OCI-LY3 (cell line): Measurements from ENCODE around the gene GOLGA8S.

Experiments used
- H2AFZ ChIP-seq: fragments of 200-600, 300-600 bp; shearing (Covaris generic); 2 replicates; pipeline ENCODE4 v1.6.0; 2014; ENCODE audit warnings: antibody characterized with exemption, low read depth, low read length
- H3K27ac ChIP-seq: fragments of 200-600, 300-600 bp; sonication (generic); 2 replicates; pipeline ENCODE4 v1.5.1; 2014; ENCODE audit warnings: mild to moderate bottlenecking, low read length, moderate library complexity, mixed read lengths
- H3K27me3 ChIP-seq: fragments of 200-600, 300-600 bp; sonication (generic); 2 replicates; pipeline ENCODE4 v1.6.1; 2014; ENCODE audit warnings: low read depth, low read length, mixed read lengths
- H3K36me3 ChIP-seq: fragments of 200-600, 300-600 bp; sonication (generic); replicated peaks from 2 replicates; pipeline ENCODE3; 2014; ENCODE audit warnings: low read depth, low read length, mixed read lengths
- H3K4me1 ChIP-seq: fragments of 300-600, 200-600 bp; sonication (generic); 2 replicates; pipeline ENCODE4 v1.6.1; 2014; ENCODE audit warnings: low read length, mixed read lengths
- H3K4me2 ChIP-seq: fragments of 200-600, 300-600 bp; sonication (generic); 2 replicates; pipeline ENCODE4 v1.6.1; 2014; ENCODE audit warnings: low read length, mixed read lengths
- H3K4me3 ChIP-seq: fragments of 300-600, 200-600 bp; sonication (generic); 2 replicates; pipeline ENCODE4 v1.5.1; 2014; ENCODE audit warnings: antibody characterized with exemption, mild to moderate bottlenecking, low read length, moderate library complexity
- H3K79me2 ChIP-seq: fragments of 300-600, 200-600 bp; shearing (Covaris generic); 2 replicates; pipeline ENCODE4 v1.6.1; 2014; ENCODE audit warnings: mild to moderate bottlenecking, low read length, mixed read lengths
- H3K9ac ChIP-seq: fragments of 300-600, 200-600 bp; shearing (Covaris generic); 2 replicates; pipeline ENCODE4 v1.6.0; 2014; ENCODE audit warnings: mild to moderate bottlenecking, low read length, moderate library complexity
- H3K9me3 ChIP-seq: fragments of 200-600, 300-600 bp; shearing (Covaris generic); 2 replicates; pipeline ENCODE4 v1.6.1; 2014; ENCODE audit warnings: low read length, mixed read lengths; ENCODE audit not compliant: insufficient read depth
- H4K20me1 ChIP-seq: fragments of 200-600, 300-600 bp; sonication (generic); 2 replicates; pipeline ENCODE4 v1.6.1; 2016; ENCODE audit warnings: low read length, mixed read lengths; ENCODE audit not compliant: insufficient read depth
- EZH2phosphoT487 ChIP-seq: fragments of 200-600 bp; shearing (Covaris generic); IDR thresholded peaks from 2 replicates; pipeline ENCODE4 v1.6.1; 2018; ENCODE audit warnings: antibody characterized with exemption, mixed run types, low read depth
- TF ChIP-seq, protein P1 (sequence below): fragments of 200-600, 300-600 bp; sonication (generic); IDR thresholded peaks from 2 replicates; pipeline ENCODE4 v1.5.1; 2014; ENCODE audit warnings: antibody characterized with exemption, low read length, low read depth

The GOLGA8S gene

DNA sequence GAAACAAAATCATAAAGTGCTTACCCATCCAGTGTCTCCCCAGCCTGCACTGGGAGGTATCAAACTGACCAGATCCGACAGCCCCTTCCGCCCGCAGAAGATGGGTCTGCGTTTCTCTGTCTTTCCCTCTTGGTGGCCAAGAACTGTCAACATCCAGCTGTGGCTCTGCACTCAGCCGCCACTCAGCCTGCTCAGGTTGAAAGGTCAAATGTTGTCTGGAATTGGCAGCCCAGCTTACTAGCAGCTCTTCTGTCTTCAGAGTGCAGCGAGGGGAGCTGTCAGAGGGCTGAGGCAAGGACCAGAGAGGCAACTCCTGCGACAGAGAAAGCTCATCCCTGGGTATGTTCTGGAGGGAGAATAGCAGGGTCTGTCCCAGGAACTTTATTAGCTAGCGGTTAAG lies 47.1 kb downstream of the GOLGA8S start:
- Histone ChIP-seq H3K9ac (no peak overlapping the region), H3K79me2 (no peaks in the 10 kb centered on the region), H3K4me1 (no peaks in the 10 kb centered on the region), H4K20me1 (no peaks in the 10 kb centered on the region), H3K36me3 (no peaks in the 10 kb centered on the region), H3K4me3 (no peak overlapping the region), H3K4me2 (no peak overlapping the region), H3K9me3 (no peaks in the 10 kb centered on the region), H3K27ac (no peak overlapping the region), H3K27me3 (no peaks in the 10 kb centered on the region), H2AFZ (no peak overlapping the region)
- no peak for TF ChIP-seq EZH2phosphoT487
- TF ChIP-seq, protein P1, sequence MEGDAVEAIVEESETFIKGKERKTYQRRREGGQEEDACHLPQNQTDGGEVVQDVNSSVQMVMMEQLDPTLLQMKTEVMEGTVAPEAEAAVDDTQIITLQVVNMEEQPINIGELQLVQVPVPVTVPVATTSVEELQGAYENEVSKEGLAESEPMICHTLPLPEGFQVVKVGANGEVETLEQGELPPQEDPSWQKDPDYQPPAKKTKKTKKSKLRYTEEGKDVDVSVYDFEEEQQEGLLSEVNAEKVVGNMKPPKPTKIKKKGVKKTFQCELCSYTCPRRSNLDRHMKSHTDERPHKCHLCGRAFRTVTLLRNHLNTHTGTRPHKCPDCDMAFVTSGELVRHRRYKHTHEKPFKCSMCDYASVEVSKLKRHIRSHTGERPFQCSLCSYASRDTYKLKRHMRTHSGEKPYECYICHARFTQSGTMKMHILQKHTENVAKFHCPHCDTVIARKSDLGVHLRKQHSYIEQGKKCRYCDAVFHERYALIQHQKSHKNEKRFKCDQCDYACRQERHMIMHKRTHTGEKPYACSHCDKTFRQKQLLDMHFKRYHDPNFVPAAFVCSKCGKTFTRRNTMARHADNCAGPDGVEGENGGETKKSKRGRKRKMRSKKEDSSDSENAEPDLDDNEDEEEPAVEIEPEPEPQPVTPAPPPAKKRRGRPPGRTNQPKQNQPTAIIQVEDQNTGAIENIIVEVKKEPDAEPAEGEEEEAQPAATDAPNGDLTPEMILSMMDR, result no peak

DNA sequence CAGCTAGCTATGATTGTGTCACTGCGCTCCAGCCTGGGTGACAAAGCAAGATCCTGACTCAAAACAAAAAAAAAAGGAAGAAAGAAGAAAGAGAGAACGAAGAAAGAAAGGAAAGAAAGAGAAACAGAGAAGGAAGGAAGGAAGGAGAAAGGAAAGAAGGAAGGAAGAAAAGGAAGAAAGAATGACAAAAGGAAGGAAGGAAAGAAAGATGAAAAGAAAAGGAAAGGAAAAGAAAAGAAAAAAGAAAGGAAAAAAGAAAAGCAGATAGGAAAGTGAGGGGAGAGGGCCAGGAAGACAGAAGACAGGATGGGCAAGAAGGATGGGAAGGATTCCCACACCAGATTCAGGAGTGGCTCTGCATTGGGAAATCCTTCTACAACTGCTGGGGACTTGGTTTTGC lies 47.6 kb downstream of the GOLGA8S start:
- Histone ChIP-seq H3K27me3 (no peaks in the 10 kb centered on the region), H3K9ac (no peak overlapping the region), H3K27ac (no peak overlapping the region), H3K4me1 (no peaks in the 10 kb centered on the region), H4K20me1 (no peaks in the 10 kb centered on the region), H3K4me2 (no peak overlapping the region), H2AFZ (no peak overlapping the region), H3K79me2 (no peaks in the 10 kb centered on the region), H3K4me3 (no peak overlapping the region), H3K36me3 (no peaks in the 10 kb centered on the region), H3K9me3 (no peaks in the 10 kb centered on the region)
- TF ChIP-seq, protein P1, result no peak
- TF ChIP-seq EZH2phosphoT487, result no peak

DNA sequence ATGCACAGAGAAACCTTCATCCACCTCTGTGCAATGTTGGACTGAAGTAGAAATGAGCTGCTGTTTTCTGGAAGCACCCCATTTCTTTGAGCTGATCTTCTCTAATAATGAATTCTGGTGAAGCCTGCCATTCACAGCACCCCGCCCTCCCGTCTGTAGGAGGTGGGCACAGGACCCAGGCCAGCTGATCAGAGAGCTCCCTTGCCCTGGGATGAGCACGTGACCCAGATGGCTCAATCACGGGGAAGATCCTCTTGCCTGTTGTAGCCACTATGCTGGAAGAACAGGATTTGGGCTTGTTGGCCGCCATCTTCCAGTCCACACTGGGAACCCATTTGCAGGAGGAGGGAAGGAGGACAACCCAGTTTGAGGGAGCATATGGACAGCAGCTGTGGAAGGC lies 48.0 kb downstream of the GOLGA8S start:
- no peak overlapping the region for H3K27ac ChIP-seq
- no peak overlapping the region for H2AFZ ChIP-seq
- no peaks in the 10 kb centered on the region for H3K79me2 ChIP-seq
- no peaks in the 10 kb centered on the region for H3K9me3 ChIP-seq
- TF ChIP-seq, protein P1, result no peak
- no peak for TF ChIP-seq EZH2phosphoT487
- no peaks in the 10 kb centered on the region for H3K4me1 ChIP-seq
- H3K9ac ChIP-seq, result no peak overlapping the region
- H3K36me3 ChIP-seq, result no peaks in the 10 kb centered on the region
- no peaks in the 10 kb centered on the region for H3K27me3 ChIP-seq
- no peak overlapping the region for H3K4me3 ChIP-seq
- H4K20me1 ChIP-seq, result no peaks in the 10 kb centered on the region
- H3K4me2 ChIP-seq, result no peak overlapping the region

DNA sequence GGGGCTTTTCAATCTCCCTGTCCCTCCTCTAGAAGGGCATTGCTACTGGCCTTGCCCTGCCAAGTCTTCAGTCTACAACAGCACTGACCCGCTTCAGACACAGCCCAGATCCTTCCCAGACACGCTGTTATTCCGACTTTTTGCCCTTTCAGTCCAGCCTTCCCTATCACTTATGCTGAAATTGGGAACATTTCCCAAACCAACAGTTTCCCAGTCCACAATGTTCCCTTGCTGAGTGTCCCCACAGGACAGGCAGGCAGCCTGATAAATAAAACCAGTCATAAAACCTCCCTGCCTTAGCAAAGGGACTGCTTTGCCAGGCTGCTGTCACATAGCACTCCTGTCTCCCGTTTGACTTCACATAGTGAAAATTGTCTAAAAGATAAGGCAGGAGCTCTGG lies 49.0 kb downstream of the GOLGA8S start:
- Histone ChIP-seq H2AFZ (no peak overlapping the region), H3K4me3 (no peak overlapping the region), H3K9me3 (no peaks in the 10 kb centered on the region), H3K79me2 (no peaks in the 10 kb centered on the region), H3K27ac (no peak overlapping the region), H3K27me3 (no peaks in the 10 kb centered on the region), H4K20me1 (no peaks in the 10 kb centered on the region), H3K9ac (no peak overlapping the region), H3K4me2 (no peak overlapping the region), H3K4me1 (no peaks in the 10 kb centered on the region), H3K36me3 (no peaks in the 10 kb centered on the region)
- TF ChIP-seq EZH2phosphoT487, result no peak
- TF ChIP-seq, protein P1, result no peak
